C4-2B (cell line): ENCODE data around the gene ZNF423.

ENCODE experiments used
- H3K27ac ChIP-seq: fragments of 450-650 bp; 2 replicates; pipeline ENCODE4 v1.5.1; 2017
- CTCF ChIP-seq: fragments of 450-650 bp; conservative IDR thresholded peaks from 2 replicates; pipeline ENCODE4 v1.5.1; 2017; ENCODE audit warnings: mild to moderate bottlenecking
- ZFX ChIP-seq: fragments of 450-650 bp; IDR thresholded peaks from 2 replicates; pipeline ENCODE4 v1.6.1; 2017

Gene ZNF423

GRCh38 chr16:49458656-49459445 is 397.1 kb downstream of the ZNF423 start:
- TF ChIP-seq CTCF (no peak), ZFX (no peak)
- no peak overlapping the region for H3K27ac ChIP-seq

- H3K27ac ChIP-seq, result no peak overlapping the region
- TF ChIP-seq CTCF (no peak), ZFX (no peak)
These were observed 397.7 kb downstream of the ZNF423 start for GRCh38 chr16:49458243-49458642.

GRCh38 chr16:49457196-49457595 is 398.7 kb downstream of the ZNF423 start:
- no peak for TF ChIP-seq CTCF
- TF ChIP-seq ZFX, result no peak
- no peak overlapping the region for H3K27ac ChIP-seq

GRCh38 chr16:49456763-49457162 is 399.1 kb downstream of the ZNF423 start:
- TF ChIP-seq CTCF (no peak), ZFX (no peak)

GRCh38 chr16:49455991-49456745 is 399.7 kb downstream of the ZNF423 start:
- TF ChIP-seq ZFX (no peak), CTCF (no peak)
- H3K27ac ChIP-seq, result no peak overlapping the region

More at GRCh38 chr16:49456763-49457162, 399.1 kb downstream of the ZNF423 start:
- H3K27ac ChIP-seq, result no peak overlapping the region

- no peak overlapping the region for H3K27ac ChIP-seq
- TF ChIP-seq ZFX (no peak), CTCF (no peak)
These were observed 400.5 kb downstream of the ZNF423 start for GRCh38 chr16:49455181-49455990.
